HG03060 (cell line): ENCODE results near the gene CLGN.

Source experiments
- ATAC-seq: cut with Tn5 transposase; IDR thresholded peaks from one replicate; pipeline ENCODE4 v1.9.1; 2021; ENCODE audit warnings: low read depth, moderate number of reproducible peaks; ENCODE audit not compliant: unreplicated experiment

Gene CLGN

DNA sequence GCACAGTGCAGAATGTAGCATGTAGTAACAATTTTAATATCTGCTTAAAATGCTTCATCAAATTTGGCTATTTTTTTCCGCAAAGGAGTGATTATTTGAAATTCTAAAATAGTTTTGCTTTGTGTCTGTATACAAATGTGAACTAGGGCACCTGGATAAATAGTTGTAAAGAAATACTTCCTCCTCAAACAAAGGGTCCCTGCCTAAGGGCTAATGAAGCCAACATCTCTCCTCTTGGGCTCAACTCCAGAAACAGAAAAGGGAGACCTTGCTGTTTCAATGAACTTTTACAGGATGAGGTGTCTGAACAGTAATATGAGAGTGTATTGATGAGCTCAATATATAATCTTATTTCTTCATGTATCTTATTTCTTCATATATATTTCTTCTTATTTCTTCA lies 84.8 kb downstream of the CLGN start:
- no peak for ATAC-seq
